Urinary bladder (tissue), 4 donors: ENCODE results near the gene RNF213. TPM values are rescaled to one million over a fixed set of nuclear protein-coding genes. Genes with fewer than 3 reads are reported as not detected.

Source experiments
- DNase-seq: peaks from one replicate; pipeline ENCODE4 v3.0.0-alpha.2; 2015; ENCODE audit errors: extremely low spot score
- H3K27ac ChIP-seq: one replicate; pipeline ENCODE4 v1.5.1; 2013; ENCODE audit warnings: low read depth, mild to moderate bottlenecking, moderate library complexity
- H3K36me3 ChIP-seq: one replicate; pipeline ENCODE4 v1.6.1; 2013; ENCODE audit warnings: mild to moderate bottlenecking, moderate library complexity; ENCODE audit not compliant: insufficient read depth
- H3K4me1 ChIP-seq: one replicate; pipeline ENCODE4 v1.6.1; 2013; ENCODE audit warnings: mild to moderate bottlenecking, moderate library complexity; ENCODE audit not compliant: insufficient read depth
- H3K4me3 ChIP-seq: one replicate; pipeline ENCODE4 v1.5.1; 2013; ENCODE audit warnings: low read depth, low read length
- WGBS: extraction: QIAGEN DNeasy Blood & Tissue Kit; methylation state at CpG from one replicate; pipeline ENCODE4 v1.1.7; 2013; 5-methylcytosine and 5-hydroxymethylcytosine counted together
- polyA plus RNA-seq: library from polyadenylated mRNA; stranded (reverse); fragments of 200-250 nt; gene quantifications from one replicate; pipeline ENCODE4 v1.2.3, GENCODE V29; 2013
- total RNA-seq: library from RNA; depleted of rRNA; stranded (reverse); fragments of >200 nt; gene quantifications from one replicate; pipeline ENCODE4 v1.2.3, GENCODE V29; 2014
- donor health status: healthy with polysubstance abuse.
- donor health status: healthy.

RNF213 gene
- total and polyA plus RNA-seq, 2 donors: 37.2 to 81.5 TPM

- Histone ChIP-seq H3K36me3 (no peaks in the 10 kb centered on the region), H3K27ac (peak overlapping the region; percentile 94), H3K4me3 (peak overlapping the region; percentile 70), H3K4me1 (no peaks in the 10 kb centered on the region)
- no peak for DNase-seq
- 10% methylated on average over 39 of the region's 39 CpGs for WGBS
Observed at GRCh38 chr17:80415626-80416137, 155.0 kb downstream of the RNF213 start.

- no peak for DNase-seq
- no peak overlapping the region for H3K27ac ChIP-seq
- H3K36me3 ChIP-seq: no peaks in the 10 kb centered on the region
- no peaks in the 10 kb centered on the region for H3K4me1 ChIP-seq
- no peak overlapping the region for H3K4me3 ChIP-seq
- 71% methylated on average over 7 of the region's 7 CpGs for WGBS
Observed at GRCh38 chr17:80416260-80416939, 155.7 kb downstream of the RNF213 start.

- H3K4me3 ChIP-seq: no peak overlapping the region
Observed at GRCh38 chr17:80416940-80417293, 156.3 kb downstream of the RNF213 start.

GRCh38 chr17:80418589-80418988 lies 157.9 kb downstream of the RNF213 start:
- H3K4me1 ChIP-seq: no peaks in the 10 kb centered on the region
- no peak for DNase-seq
- no peaks in the 10 kb centered on the region for H3K36me3 ChIP-seq
- 93% methylated on average over 11 of the region's 11 CpGs for WGBS
- no peak overlapping the region for H3K4me3 ChIP-seq
- H3K27ac ChIP-seq: no peak overlapping the region

More at GRCh38 chr17:80416940-80417293, 156.3 kb downstream of the RNF213 start:
- Histone ChIP-seq H3K27ac (no peak overlapping the region), H3K4me1 (no peaks in the 10 kb centered on the region), H3K36me3 (no peaks in the 10 kb centered on the region)
- WGBS: 88% methylated on average over 6 of the region's 6 CpGs
- DNase-seq: no peak

GRCh38 chr17:80419255-80419654 lies 158.6 kb downstream of the RNF213 start:
- H3K4me1 ChIP-seq: no peaks in the 10 kb centered on the region
- H3K27ac ChIP-seq: no peak overlapping the region
- no peak for DNase-seq
- no peaks in the 10 kb centered on the region for H3K36me3 ChIP-seq
- WGBS: 85% methylated on average over 11 of the region's 11 CpGs
- no peak overlapping the region for H3K4me3 ChIP-seq

GRCh38 chr17:80421381-80422090 lies 160.9 kb downstream of the RNF213 start:
- Histone ChIP-seq H3K36me3 (no peaks in the 10 kb centered on the region), H3K4me1 (no peaks in the 10 kb centered on the region), H3K27ac (no peak overlapping the region), H3K4me3 (no peak overlapping the region)
- WGBS: 70% methylated on average over 20 of the region's 20 CpGs
- DNase-seq: no peak

GRCh38 chr17:80422276-80422675 lies 161.6 kb downstream of the RNF213 start:
- Histone ChIP-seq H3K4me3 (no peak overlapping the region), H3K27ac (no peak overlapping the region), H3K4me1 (no peaks in the 10 kb centered on the region), H3K36me3 (no peaks in the 10 kb centered on the region)
- WGBS: 82% methylated on average over 18 of the region's 18 CpGs
- no peak for DNase-seq

- Histone ChIP-seq H3K4me1 (no peaks in the 10 kb centered on the region), H3K27ac (no peak overlapping the region), H3K36me3 (no peaks in the 10 kb centered on the region), H3K4me3 (no peak overlapping the region)
- 79% methylated on average over 20 of the region's 20 CpGs for WGBS
- no peak for DNase-seq
Observed at GRCh38 chr17:80422981-80423380, 162.3 kb downstream of the RNF213 start.

- DNase-seq: no peak
- WGBS: 81% methylated on average over 13 of the region's 13 CpGs
Observed at GRCh38 chr17:80423536-80424225, 163.0 kb downstream of the RNF213 start.

GRCh38 chr17:80424261-80424660 lies 163.6 kb downstream of the RNF213 start:
- no peak for DNase-seq
- WGBS: 91% methylated on average over 8 of the region's 8 CpGs
- Histone ChIP-seq H3K4me3 (no peak overlapping the region), H3K27ac (no peak overlapping the region), H3K36me3 (no peaks in the 10 kb centered on the region), H3K4me1 (no peaks in the 10 kb centered on the region)

More at GRCh38 chr17:80423536-80424225, 163.0 kb downstream of the RNF213 start:
- Histone ChIP-seq H3K36me3 (no peaks in the 10 kb centered on the region), H3K27ac (no peak overlapping the region), H3K4me1 (no peaks in the 10 kb centered on the region), H3K4me3 (no peak overlapping the region)

- no peak overlapping the region for H3K27ac ChIP-seq
- H3K4me1 ChIP-seq: no peaks in the 10 kb centered on the region
- 82% methylated on average over 27 of the region's 27 CpGs for WGBS
- no peaks in the 10 kb centered on the region for H3K36me3 ChIP-seq
- no peak for DNase-seq
- no peak overlapping the region for H3K4me3 ChIP-seq
Observed at GRCh38 chr17:80424878-80425765, 164.5 kb downstream of the RNF213 start.

- DNase-seq: no peak
- Histone ChIP-seq H3K27ac (no peak overlapping the region), H3K36me3 (no peaks in the 10 kb centered on the region), H3K4me1 (no peaks in the 10 kb centered on the region), H3K4me3 (no peak overlapping the region)
- WGBS: 89% methylated on average over 9 of the region's 9 CpGs
Observed at GRCh38 chr17:80425835-80426426, 165.3 kb downstream of the RNF213 start.
